ENCODE results near the gene AMBRA1.

Gene AMBRA1

DNA sequence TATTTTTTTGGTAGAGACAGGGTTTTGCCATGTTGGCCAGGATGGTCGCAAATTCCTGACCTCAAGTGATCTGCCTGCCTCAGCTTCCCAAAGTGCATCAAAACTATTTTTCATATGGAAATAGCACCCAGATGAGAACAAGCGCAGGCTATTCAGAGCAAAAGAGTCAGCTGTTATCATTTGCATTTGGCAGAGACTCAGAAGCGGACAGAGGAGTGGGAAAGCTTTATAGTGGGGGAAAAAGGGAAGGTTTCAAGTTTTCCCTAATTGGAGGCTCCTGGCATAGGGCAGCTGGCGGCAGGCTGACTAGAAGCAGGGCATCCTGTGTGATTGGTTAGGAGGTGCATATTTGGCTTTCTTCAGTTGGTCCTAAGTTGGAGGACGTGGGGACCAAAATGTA is 43.7 kb upstream of the AMBRA1 start:
- H3K27ac ChIP-seq = no peak overlapping the region
- TF ChIP-seq ZFX (IDR thresholded peaks at IDR 0.05) = no peak
- TF ChIP-seq CTCF (conservative IDR thresholded peaks at IDR 0.05) = no peak

DNA sequence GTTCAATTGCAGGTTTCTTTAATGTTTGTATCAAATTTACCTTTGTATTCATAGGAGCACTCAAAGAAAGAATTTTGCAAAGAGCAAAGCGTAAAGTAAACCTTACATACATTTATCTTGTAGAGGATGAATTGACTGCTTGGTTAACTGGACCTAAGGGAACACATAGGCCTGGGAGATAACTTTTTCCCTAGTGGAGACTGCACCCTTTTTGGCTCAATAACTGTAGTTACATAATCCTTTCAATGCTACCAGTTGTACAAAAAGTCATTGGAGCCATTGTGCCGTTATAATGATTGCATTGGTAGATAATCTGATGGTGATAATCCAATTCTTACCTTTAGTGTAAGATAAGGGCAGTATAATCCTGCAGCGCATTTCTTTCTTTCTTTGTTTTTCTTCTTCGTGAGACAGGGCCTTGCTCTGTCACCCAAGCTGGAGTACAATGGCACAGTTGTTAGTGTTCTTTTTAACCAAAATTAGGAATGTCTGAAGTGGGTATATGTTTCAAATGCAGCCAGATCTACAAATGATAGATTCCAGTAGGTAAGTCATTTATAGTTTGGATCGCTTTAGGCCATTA is 41.8 kb upstream of the AMBRA1 start:
- TF ChIP-seq ZFX (IDR thresholded peaks at IDR 0.05) = no peak
- TF ChIP-seq CTCF (conservative IDR thresholded peaks at IDR 0.05) = no peak
- no peak overlapping the region for H3K27ac ChIP-seq

GRCh38 chr11:46633291-46634217 is 39.7 kb upstream of the AMBRA1 start:
- H3K27ac ChIP-seq = no peak overlapping the region
- TF ChIP-seq CTCF (conservative IDR thresholded peaks at IDR 0.05) = no peak
- no peak for TF ChIP-seq ZFX (IDR thresholded peaks at IDR 0.05)

DNA sequence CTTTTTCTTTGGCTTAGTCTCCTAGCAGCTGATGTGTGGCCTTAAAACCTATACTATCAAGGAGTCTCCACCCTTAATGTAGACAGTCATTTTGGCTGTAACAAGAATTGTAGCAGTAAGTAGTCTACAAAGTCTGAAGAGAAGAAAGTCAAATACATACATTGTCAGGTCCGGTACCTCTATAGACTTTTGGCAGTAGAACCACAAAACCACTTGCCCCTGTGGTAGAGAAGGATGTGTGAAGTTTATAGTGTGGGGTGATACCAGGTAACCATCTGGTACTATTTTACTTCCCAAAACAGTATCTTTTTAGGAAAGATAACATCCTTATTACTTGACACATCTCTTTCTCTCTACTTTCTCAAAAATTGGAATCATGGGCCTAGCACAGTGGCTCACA is 38.7 kb upstream of the AMBRA1 start:
- no peak overlapping the region for H3K27ac ChIP-seq
- TF ChIP-seq ZFX (IDR thresholded peaks at IDR 0.05) = no peak
- TF ChIP-seq CTCF (conservative IDR thresholded peaks at IDR 0.05) = no peak

GRCh38 chr11:46631676-46632075 is 37.9 kb upstream of the AMBRA1 start:
- TF ChIP-seq ZFX (IDR thresholded peaks at IDR 0.05) (no peak), CTCF (conservative IDR thresholded peaks at IDR 0.05) (no peak)
- H3K27ac ChIP-seq = no peak overlapping the region

- no peak overlapping the region for H3K27ac ChIP-seq
- TF ChIP-seq ZFX (IDR thresholded peaks at IDR 0.05) (no peak), CTCF (conservative IDR thresholded peaks at IDR 0.05) (no peak)
Measured at GRCh38 chr11:46630237-46630636, 36.4 kb upstream of the AMBRA1 start.

DNA sequence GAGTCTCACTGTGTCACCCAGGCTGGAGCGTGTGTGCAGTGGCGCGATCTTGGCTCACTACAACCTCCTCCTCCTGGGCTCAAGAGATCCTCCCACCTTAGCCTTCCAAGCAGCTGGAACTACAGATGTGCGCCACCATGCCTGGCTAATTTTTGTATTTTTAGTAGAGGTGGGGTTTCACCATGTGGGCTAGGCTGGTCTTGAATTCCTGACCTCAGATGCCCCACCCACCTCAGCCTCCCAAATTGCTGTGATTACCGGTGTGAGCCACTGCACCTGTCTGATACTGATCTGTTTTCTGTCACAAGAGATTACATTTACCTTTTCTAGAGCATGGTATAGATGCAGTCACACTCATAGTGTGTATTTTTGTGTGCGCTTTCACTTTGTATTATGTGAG is 35.1 kb upstream of the AMBRA1 start:
- no peak for TF ChIP-seq ZFX (IDR thresholded peaks at IDR 0.05)
- no peak for TF ChIP-seq CTCF (conservative IDR thresholded peaks at IDR 0.05)

More for the DNA sequence above, 35.1 kb upstream of the AMBRA1 start:
- no peak overlapping the region for H3K27ac ChIP-seq

Measured in C4-2B (cell line).